ENCODE data around the gene BMP4. TPM values are rescaled to one million over a fixed set of nuclear protein-coding genes. Genes with fewer than 3 reads are reported as not detected.
A peak's percentile ranks its signal among the peaks of the same experiment; 100 is the strongest.

Gene BMP4
- total and polyA plus RNA-seq, 2 of the 13 experiments (the other 11 are each of a cell fraction or from before 2014, with no cell fraction given), result 56.4 to 169 TPM

DNA sequence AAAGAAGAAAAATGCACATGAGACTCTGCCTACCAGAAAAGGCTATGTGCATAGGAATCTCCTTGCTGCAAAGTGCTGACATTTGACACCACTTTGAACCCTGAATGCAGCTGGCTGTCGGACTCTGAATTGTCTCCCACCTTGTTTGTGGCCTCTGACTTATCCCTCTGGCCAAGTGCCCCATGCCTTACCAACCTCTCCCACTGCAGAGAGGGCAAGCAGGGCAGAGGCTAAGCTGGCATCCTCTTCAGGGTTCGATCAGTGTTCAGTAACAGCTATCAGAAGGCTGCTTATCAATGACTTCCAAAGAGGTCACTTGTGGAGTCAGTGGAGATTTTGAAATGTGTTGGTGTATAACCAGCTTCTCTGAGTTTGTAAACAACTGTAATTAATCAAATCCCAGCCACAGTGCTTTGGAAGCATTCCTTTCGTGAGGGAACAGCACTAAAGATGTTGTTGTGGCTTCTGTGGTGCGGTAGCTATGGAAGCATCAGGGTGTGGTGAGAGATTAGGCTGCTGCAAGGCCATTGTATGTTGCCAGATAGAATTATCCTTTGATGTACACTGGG lies 22.6 kb upstream of the BMP4 start (continued):
- TF ChIP-seq, protein P1, sequence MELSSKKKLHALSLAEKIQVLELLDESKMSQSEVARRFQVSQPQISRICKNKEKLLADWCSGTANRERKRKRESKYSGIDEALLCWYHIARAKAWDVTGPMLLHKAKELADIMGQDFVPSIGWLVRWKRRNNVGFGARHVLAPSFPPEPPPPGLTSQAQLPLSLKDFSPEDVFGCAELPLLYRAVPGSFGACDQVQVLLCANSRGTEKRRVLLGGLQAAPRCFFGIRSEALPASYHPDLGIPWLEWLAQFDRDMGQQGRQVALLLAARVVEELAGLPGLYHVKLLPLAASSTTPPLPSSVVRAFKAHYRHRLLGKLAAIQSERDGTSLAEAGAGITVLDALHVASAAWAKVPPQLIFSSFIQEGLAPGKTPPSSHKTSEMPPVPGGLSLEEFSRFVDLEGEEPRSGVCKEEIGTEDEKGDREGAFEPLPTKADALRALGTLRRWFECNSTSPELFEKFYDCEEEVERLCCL (CRISPR knock-in tag; IDR thresholded peaks at IDR 0.05; ENCODE audit: borderline replicate concordance), result no peak
- TF ChIP-seq FOXK2 (IDR thresholded peaks at IDR 0.05), result 0 out of 2 replicates have a peak, but pooled peaks have one; percentile 29
- TF ChIP-seq SIN3A (IDR thresholded peaks at IDR 0.05; ENCODE audit: borderline replicate concordance, low read depth, low read length), result no peak
- TF ChIP-seq KMT2A (CRISPR knock-in tag; IDR thresholded peaks at IDR 0.05), result no peak
- TF ChIP-seq ZFP36L1 (CRISPR knock-in tag; IDR thresholded peaks at IDR 0.05), result no peak
- TF ChIP-seq MYC (CRISPR knock-in tag; IDR thresholded peaks at IDR 0.05; ENCODE audit: borderline replicate concordance), result peak; percentile 36; the same call in 1 of the 2 replicates
- TF ChIP-seq JUND (CRISPR knock-in tag; IDR thresholded peaks at IDR 0.05), result 0 out of 2 replicates have a peak, but pooled peaks have one; percentile 15
- TF ChIP-seq, protein P2, sequence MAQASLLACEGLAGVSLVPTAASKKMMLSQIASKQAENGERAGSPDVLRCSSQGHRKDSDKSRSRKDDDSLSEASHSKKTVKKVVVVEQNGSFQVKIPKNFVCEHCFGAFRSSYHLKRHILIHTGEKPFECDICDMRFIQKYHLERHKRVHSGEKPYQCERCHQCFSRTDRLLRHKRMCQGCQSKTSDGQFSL (CRISPR knock-in tag; IDR thresholded peaks at IDR 0.05), result no peak
- TF ChIP-seq ZSCAN30 (CRISPR knock-in tag; IDR thresholded peaks at IDR 0.05), result no peak
- TF ChIP-seq ZSCAN25 (CRISPR knock-in tag; IDR thresholded peaks at IDR 0.05), result no peak
- TF ChIP-seq, protein P3, sequence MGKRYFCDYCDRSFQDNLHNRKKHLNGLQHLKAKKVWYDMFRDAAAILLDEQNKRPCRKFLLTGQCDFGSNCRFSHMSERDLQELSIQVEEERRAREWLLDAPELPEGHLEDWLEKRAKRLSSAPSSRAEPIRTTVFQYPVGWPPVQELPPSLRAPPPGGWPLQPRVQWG (CRISPR knock-in tag; IDR thresholded peaks at IDR 0.05; ENCODE audit: borderline replicate concordance, low read depth), result no peak
- no peak for TF ChIP-seq GFI1 (CRISPR knock-in tag; IDR thresholded peaks at IDR 0.05; ENCODE audit: borderline replicate concordance)
- TF ChIP-seq TBP (CRISPR knock-in tag; IDR thresholded peaks at IDR 0.05), result no peak
- no peak for TF ChIP-seq HMG20B (CRISPR knock-in tag; conservative IDR thresholded peaks at IDR 0.05)
- TF ChIP-seq, protein P4, sequence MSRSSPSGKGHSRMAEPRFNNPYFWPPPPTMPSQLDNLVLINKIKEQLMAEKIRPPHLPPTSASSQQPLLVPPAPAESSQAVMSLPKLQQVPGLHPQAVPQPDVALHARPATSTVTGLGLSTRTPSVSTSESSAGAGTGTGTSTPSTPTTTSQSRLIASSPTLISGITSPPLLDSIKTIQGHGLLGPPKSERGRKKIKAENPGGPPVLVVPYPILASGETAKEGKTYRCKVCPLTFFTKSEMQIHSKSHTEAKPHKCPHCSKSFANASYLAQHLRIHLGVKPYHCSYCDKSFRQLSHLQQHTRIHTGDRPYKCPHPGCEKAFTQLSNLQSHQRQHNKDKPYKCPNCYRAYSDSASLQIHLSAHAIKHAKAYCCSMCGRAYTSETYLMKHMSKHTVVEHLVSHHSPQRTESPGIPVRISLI (CRISPR knock-in tag; IDR thresholded peaks at IDR 0.05; ENCODE audit: borderline replicate concordance), result no peak
- TF ChIP-seq, protein P5, sequence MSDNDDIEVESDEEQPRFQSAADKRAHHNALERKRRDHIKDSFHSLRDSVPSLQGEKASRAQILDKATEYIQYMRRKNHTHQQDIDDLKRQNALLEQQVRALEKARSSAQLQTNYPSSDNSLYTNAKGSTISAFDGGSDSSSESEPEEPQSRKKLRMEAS (IDR thresholded peaks at IDR 0.05), result 0 out of 2 replicates have a peak, but pooled peaks have one; percentile 39
- TF ChIP-seq, protein P6, sequence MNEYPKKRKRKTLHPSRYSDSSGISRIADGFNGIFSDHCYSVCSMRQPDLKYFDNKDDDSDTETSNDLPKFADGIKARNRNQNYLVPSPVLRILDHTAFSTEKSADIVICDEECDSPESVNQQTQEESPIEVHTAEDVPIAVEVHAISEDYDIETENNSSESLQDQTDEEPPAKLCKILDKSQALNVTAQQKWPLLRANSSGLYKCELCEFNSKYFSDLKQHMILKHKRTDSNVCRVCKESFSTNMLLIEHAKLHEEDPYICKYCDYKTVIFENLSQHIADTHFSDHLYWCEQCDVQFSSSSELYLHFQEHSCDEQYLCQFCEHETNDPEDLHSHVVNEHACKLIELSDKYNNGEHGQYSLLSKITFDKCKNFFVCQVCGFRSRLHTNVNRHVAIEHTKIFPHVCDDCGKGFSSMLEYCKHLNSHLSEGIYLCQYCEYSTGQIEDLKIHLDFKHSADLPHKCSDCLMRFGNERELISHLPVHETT (CRISPR knock-in tag; conservative IDR thresholded peaks at IDR 0.05), result no peak
- no peak for TF ChIP-seq ELF4 (CRISPR knock-in tag; IDR thresholded peaks at IDR 0.05; ENCODE audit: borderline replicate concordance)
- TF ChIP-seq, protein P7, sequence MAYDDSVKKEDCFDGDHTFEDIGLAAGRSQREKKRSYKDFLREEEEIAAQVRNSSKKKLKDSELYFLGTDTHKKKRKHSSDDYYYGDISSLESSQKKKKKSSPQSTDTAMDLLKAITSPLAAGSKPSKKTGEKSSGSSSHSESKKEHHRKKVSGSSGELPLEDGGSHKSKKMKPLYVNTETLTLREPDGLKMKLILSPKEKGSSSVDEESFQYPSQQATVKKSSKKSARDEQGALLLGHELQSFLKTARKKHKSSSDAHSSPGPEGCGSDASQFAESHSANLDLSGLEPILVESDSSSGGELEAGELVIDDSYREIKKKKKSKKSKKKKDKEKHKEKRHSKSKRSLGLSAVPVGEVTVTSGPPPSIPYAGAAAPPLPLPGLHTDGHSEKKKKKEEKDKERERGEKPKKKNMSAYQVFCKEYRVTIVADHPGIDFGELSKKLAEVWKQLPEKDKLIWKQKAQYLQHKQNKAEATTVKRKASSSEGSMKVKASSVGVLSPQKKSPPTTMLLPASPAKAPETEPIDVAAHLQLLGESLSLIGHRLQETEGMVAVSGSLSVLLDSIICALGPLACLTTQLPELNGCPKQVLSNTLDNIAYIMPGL (CRISPR knock-in tag; IDR thresholded peaks at IDR 0.05; ENCODE audit: borderline replicate concordance in 1 of 2, low read depth in 1 of 2), result peak in 1 of 2 experiments; percentile 5; a peak in 1 of 4 replicates
- TF ChIP-seq ZKSCAN8 (CRISPR knock-in tag; IDR thresholded peaks at IDR 0.05; ENCODE audit: borderline replicate concordance), result no peak
- peak; percentile 98 for TF ChIP-seq SIX4 (CRISPR knock-in tag; IDR thresholded peaks at IDR 0.05)
- no peak for TF ChIP-seq TBL1XR1 (IDR thresholded peaks at IDR 0.05; ENCODE audit: borderline replicate concordance, low read length, partially characterized antibody)

All from HepG2 (cell line).